Lung (tissue), 12 donors: ENCODE results near the gene GNAS. TPM values are rescaled to one million over a fixed set of nuclear protein-coding genes. Genes with fewer than 3 reads are reported as not detected.
"Not testable (repeated sequence)": the region's sequence is repeated elsewhere in the genome, so short reads cannot be mapped to it uniquely, and the experiment has no call there.

Experiments
- ATAC-seq: fragments of 200-7000 bp; cut with Tn5 transposase; one replicate; pipeline ENCODE4 v1.9.1; 2020; ENCODE audit warnings: moderate number of reproducible peaks; ENCODE audit not compliant: insufficient read depth, low FRiP score
- DNase-seq, 3 donors: peaks; one replicate each; pipeline ENCODE4 v3.0.0-alpha.2; 2013 to 2017
- H3K27ac ChIP-seq, 2 donors: one replicate each; pipeline ENCODE4 v1.5.1; 2013; ENCODE audit warnings: mild to moderate bottlenecking in 2 of 2, moderate library complexity in 2 of 2, control low read depth in 1 of 2, inconsistent platforms in 1 of 2, low read depth in 1 of 2, low read length in 1 of 2
- H3K27me3 ChIP-seq, 3 donors: one replicate each; pipeline ENCODE4 v1.5.1; 2013; ENCODE audit warnings: low read length in 2 of 3; ENCODE audit not compliant: control insufficient read depth in 3 of 3, insufficient read depth in 3 of 3
- H3K36me3 ChIP-seq, 4 donors: one replicate each; pipeline ENCODE4 v1.5.1; 2013; ENCODE audit warnings: low read length in 4 of 4, mild to moderate bottlenecking in 1 of 4, moderate library complexity in 1 of 4; ENCODE audit not compliant: control insufficient read depth in 4 of 4, insufficient read depth in 4 of 4
- H3K4me1 ChIP-seq, 5 donors: one replicate each; pipeline ENCODE4 v1.5.1; 2013; ENCODE audit warnings: low read length in 5 of 5, mild to moderate bottlenecking in 2 of 5, moderate library complexity in 1 of 5; ENCODE audit not compliant: control insufficient read depth in 5 of 5, insufficient read depth in 5 of 5
- H3K4me3 ChIP-seq: one replicate; pipeline ENCODE4 v1.5.1; 2013; ENCODE audit warnings: mild to moderate bottlenecking, control low read depth, moderate library complexity
- H3K9ac ChIP-seq, 2 donors: one replicate each; pipeline ENCODE4 v1.5.1; 2013; ENCODE audit warnings: low read length in 2 of 2, control low read depth in 1 of 2; ENCODE audit not compliant: insufficient read depth in 1 of 2
- H3K9me3 ChIP-seq, 4 donors: one replicate each; pipeline ENCODE4 v1.5.1; 2013; ENCODE audit warnings: low read length in 3 of 4, mild to moderate bottlenecking in 1 of 4, moderate library complexity in 1 of 4; ENCODE audit not compliant: control insufficient read depth in 4 of 4, insufficient read depth in 3 of 4
- WGBS, 2 donors: extraction: QIAGEN DNeasy Blood & Tissue Kit; methylation state at CpG; one replicate each; pipeline ENCODE4 v1.1.7; 2013; 5-methylcytosine and 5-hydroxymethylcytosine counted together
- polyA plus RNA-seq, 2 donors: library from polyadenylated mRNA; stranded (reverse); fragments of 200-250 nt; gene quantifications; one replicate each; pipeline ENCODE4 v1.2.1, GENCODE V29; 2013
- total RNA-seq, 2 donors: library from RNA; depleted of rRNA in 1 of 2; stranded (reverse); fragments of >200 nt in 1 of 2; gene quantifications; one replicate each; pipeline ENCODE4 v1.2.1, GENCODE V29; 2014 to 2021
- TF ChIP-seq, protein P1 (sequence below): IDR thresholded peaks from 2 replicates; pipeline ENCODE4 v1.5.1; 2012; ENCODE audit warnings: mild to moderate bottlenecking; ENCODE audit errors: control extremely low read depth, extremely low read depth
- donor health status: control.
- donor health status: control.
- donor health status: Bipolar disorder and iron deficiency.
- donor health status: healthy.
- donor health status: DM: yes; HTN: yes; CAD: no.

The GNAS gene
- total and polyA plus RNA-seq, 4 donors, result 638 to 1,238 (median 887) TPM

DNA sequence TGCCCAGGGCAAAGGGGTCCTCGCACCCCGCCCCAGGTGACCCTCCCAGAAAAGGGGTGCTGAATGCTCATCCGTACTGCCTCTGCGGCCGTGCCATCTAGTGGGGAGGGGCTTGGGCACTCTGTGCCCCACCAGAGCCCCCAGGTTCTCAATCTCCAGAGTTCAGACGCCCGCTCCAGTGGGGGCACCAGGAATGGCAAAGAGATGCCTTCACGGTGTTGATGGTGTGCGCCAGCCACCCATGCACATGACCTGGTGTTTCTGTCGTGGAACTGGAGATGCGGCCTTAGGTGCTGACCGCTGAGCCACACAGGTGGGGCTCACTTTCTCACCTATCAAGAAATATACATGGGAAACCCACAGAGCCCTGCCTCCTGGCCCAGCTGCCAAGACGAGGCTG lies 32.6 kb upstream of the GNAS start:
- Histone ChIP-seq H3K9ac (no peak overlapping the region), H3K36me3 (no peaks in the 10 kb centered on the region), H3K9me3 (no peaks in the 10 kb centered on the region), H3K27ac (no peak overlapping the region), H3K4me3 (no peak overlapping the region), H3K4me1 (peaks cover 0 to 12% (median 0%) of the 10 kb centered on the region in 5 donors), H3K27me3 (no peaks in the 10 kb centered on the region)
- ATAC-seq, result no peak
- DNase-seq, result no peak
- 96 to 97% methylated on average over 13 of the region's 13 CpGs for WGBS, 2 donors
- TF ChIP-seq, protein P1, sequence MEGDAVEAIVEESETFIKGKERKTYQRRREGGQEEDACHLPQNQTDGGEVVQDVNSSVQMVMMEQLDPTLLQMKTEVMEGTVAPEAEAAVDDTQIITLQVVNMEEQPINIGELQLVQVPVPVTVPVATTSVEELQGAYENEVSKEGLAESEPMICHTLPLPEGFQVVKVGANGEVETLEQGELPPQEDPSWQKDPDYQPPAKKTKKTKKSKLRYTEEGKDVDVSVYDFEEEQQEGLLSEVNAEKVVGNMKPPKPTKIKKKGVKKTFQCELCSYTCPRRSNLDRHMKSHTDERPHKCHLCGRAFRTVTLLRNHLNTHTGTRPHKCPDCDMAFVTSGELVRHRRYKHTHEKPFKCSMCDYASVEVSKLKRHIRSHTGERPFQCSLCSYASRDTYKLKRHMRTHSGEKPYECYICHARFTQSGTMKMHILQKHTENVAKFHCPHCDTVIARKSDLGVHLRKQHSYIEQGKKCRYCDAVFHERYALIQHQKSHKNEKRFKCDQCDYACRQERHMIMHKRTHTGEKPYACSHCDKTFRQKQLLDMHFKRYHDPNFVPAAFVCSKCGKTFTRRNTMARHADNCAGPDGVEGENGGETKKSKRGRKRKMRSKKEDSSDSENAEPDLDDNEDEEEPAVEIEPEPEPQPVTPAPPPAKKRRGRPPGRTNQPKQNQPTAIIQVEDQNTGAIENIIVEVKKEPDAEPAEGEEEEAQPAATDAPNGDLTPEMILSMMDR, result no peak

DNA sequence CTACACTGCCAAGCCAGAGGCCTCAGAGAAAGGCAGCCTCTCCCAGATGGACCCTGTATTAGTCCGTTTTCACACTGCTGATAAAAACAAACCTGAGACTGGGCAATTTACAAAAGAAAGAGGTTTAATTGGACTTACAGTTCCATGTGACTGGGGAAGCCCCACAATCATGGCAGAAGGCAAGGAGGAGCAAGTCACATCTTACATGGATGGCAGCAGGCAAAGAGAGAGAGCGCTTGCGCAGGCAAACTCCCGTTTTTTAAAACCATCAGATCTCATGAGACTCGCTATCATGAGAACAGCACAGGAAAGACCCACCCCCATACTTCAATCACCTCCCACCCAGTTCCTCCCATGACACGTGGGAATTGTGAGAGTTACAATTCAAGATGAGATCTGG lies 32.0 kb upstream of the GNAS start:
- not testable (repeated sequence) for H3K4me3 ChIP-seq, DNase-seq, H3K27ac ChIP-seq, H3K27me3 ChIP-seq, H3K36me3 ChIP-seq, H3K9ac ChIP-seq, ATAC-seq, H3K9me3 ChIP-seq
- 89 to 94% methylated on average over 6 of the region's 6 CpGs for WGBS, 2 donors
- peaks cover 0 to 12% (median 0%) of the 10 kb centered on the region in 5 donors for H3K4me1 ChIP-seq

DNA sequence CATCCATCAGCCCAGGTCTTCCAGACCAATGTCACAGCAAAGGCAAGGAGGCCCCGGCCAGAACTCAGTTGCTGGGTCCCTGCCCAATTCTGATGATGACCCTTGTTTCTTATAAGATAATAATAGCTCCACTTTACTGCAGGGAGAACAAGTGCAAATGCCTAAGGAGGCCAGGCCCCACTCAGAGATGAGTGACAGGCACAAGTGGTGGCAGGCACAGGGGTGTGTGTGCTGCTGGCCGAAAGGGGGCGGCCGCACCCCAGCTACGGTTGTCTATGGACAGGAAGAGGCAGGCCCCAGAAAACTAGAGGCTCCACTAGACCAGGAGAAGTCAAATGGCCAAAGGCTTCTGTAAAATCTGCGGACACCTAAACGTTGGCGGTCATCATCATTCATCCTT lies 30.4 kb upstream of the GNAS start:
- 85 to 92% methylated on average over 8 of the region's 8 CpGs for WGBS, 2 donors
- Histone ChIP-seq H3K9ac (no peak overlapping the region), H3K27ac (no peak overlapping the region), H3K27me3 (no peaks in the 10 kb centered on the region), H3K4me3 (no peak overlapping the region), H3K4me1 (peaks cover 0 to 12% (median 0%) of the 10 kb centered on the region in 5 donors), H3K36me3 (no peaks in the 10 kb centered on the region), H3K9me3 (no peaks in the 10 kb centered on the region)
- TF ChIP-seq, protein P1, result no peak
- DNase-seq (no peak), ATAC-seq (no peak)

DNA sequence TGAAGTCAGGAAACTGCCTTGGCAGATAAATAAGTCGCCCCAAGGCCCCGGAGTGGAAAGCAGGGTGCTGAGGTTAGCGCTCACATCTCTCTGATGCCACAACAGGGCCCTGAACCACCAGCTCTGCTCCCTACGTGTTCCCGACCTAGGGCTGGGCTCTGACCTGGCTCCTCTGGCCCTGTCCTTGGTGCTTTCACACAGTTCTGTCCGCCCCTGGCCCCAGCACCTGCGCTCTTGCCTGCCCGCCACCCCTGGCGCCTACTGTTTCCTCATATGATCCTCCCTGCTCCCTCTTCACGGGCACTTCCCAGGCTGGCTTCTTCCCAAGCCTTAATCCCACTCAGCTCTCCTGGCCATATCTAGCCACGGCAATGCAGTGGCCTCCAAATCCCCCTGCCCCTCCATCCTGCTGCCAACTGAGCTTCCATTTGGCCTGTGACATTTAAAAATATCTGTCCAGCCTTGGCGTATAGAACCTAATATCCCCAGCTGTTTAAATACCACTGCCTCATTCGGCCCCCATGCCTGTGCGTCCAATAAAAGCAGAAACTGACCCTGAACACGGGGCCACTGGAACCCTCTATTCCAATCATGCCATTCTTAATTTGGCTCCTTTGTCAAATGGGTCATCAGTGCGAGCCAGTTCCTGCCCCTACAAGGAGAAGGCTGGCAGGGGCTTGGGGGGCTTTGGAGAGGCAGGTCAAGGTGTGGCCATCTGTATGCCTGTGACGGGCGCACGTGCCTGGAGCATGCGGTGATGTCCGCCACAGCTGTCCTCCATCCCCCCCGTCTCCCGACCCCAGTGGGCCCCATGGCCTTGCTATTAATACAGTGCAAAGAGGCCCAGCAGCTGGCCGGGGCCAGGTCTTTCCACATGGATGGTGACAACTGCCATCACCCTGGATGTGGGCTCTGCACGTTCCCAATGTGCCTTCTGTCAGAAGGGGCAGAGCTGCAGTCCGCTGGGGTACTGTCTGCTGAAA lies 29.5 kb upstream of the GNAS start:
- no peak overlapping the region for H3K9ac ChIP-seq
- H3K27ac ChIP-seq, result no peak overlapping the region
- DNase-seq (no peak), ATAC-seq (no peak)
- H3K36me3 ChIP-seq, result no peaks in the 10 kb centered on the region
- H3K4me1 ChIP-seq, result peaks cover 0 to 12% (median 0%) of the 10 kb centered on the region in 5 donors
- TF ChIP-seq, protein P1, result no peak
- no peak overlapping the region for H3K4me3 ChIP-seq
- H3K9me3 ChIP-seq, result peaks cover 0 to 2% (median 0%) of the 10 kb centered on the region in 4 donors
- no peaks in the 10 kb centered on the region for H3K27me3 ChIP-seq
- WGBS, 2 donors, result 93 to 95% methylated on average over 26 of the region's 26 CpGs
